Cardiac muscle cell (in vitro differentiated cells and primary cell): ENCODE data around the gene TKT. TPM values are rescaled to one million over a fixed set of nuclear protein-coding genes. Genes with fewer than 3 reads are reported as not detected.

Experiments
- DNase-seq, 2 donors: peaks; one replicate each; pipeline versions ENCODE4 v3.0.0 to v3.0.0-alpha.2; 2010 to 2017; ENCODE audit warnings: low read depth in 1 of 2, low spot score in 1 of 2
- H3K27ac ChIP-seq: fragments of 200-600 bp; sonication (generic); 2 replicates; pipeline ENCODE4 v1.5.1; 2016
- H3K27me3 ChIP-seq: fragments of 200-600 bp; sonication (generic); 2 replicates; pipeline ENCODE4 v1.6.0; 2016; ENCODE audit warnings: control low read depth
- H3K36me3 ChIP-seq: fragments of 200-600 bp; sonication (generic); 2 replicates; pipeline ENCODE4 v1.5.1; 2016; ENCODE audit warnings: control low read depth
- H3K4me1 ChIP-seq: fragments of 200-600 bp; sonication (generic); 2 replicates; pipeline ENCODE4 v1.8.1; 2017; ENCODE audit warnings: low read depth, mild to moderate bottlenecking, mixed run types
- H3K4me3 ChIP-seq: fragments of 200-600 bp; sonication (generic); 2 replicates; pipeline ENCODE4 v1.5.1; 2016; ENCODE audit warnings: mild to moderate bottlenecking
- H3K9me3 ChIP-seq: fragments of 200-600 bp; sonication (generic); 2 replicates; pipeline ENCODE4 v1.5.1; 2017; ENCODE audit warnings: low read depth, mild to moderate bottlenecking, control low read depth
- CTCF ChIP-seq: IDR thresholded peaks from 2 replicates; pipeline ENCODE4 v1.5.1; 2012; ENCODE audit warnings: low read depth, mild to moderate bottlenecking, low read length
- polyA plus RNA-seq: library from polyadenylated mRNA; unstranded; fragments of >200 nt; fragmentation: Nextera tagmentation; extraction: Ambion mirVana; gene quantifications from 2 replicates; pipeline ENCODE4 v1.2.1, GENCODE V29; 2016
- total RNA-seq: library from RNA; depleted of rRNA; stranded (reverse); fragments of >200 nt; gene quantifications from 2 replicates; pipeline ENCODE4 v1.2.3, GENCODE V29; 2016

TKT gene
- total and polyA plus RNA-seq, 2 experiments from 2014 or later: 70.9 to 119 TPM

GRCh38 chr3:53225181-53225580 is 30.6 kb downstream of the TKT start:
- Histone ChIP-seq H3K27me3 (no peaks in the 10 kb centered on the region), H3K9me3 (no peaks in the 10 kb centered on the region), H3K36me3 (peaks cover 51% of the 10 kb centered on the region), H3K4me1 (no peaks in the 10 kb centered on the region), H3K4me3 (no peak overlapping the region), H3K27ac (no peak overlapping the region)
- no peak for DNase-seq
- no peak for TF ChIP-seq CTCF

GRCh38 chr3:53224536-53224935 is 31.3 kb downstream of the TKT start:
- Histone ChIP-seq H3K27ac (no peak overlapping the region), H3K9me3 (no peaks in the 10 kb centered on the region), H3K27me3 (no peaks in the 10 kb centered on the region), H3K4me3 (no peak overlapping the region), H3K4me1 (no peaks in the 10 kb centered on the region), H3K36me3 (peaks cover 46% of the 10 kb centered on the region)
- no peak for DNase-seq
- no peak for TF ChIP-seq CTCF

GRCh38 chr3:53224026-53224425 is 31.8 kb downstream of the TKT start:
- Histone ChIP-seq H3K36me3 (peaks cover 42% of the 10 kb centered on the region), H3K9me3 (no peaks in the 10 kb centered on the region), H3K4me1 (no peaks in the 10 kb centered on the region), H3K4me3 (no peak overlapping the region), H3K27me3 (no peaks in the 10 kb centered on the region), H3K27ac (no peak overlapping the region)
- DNase-seq: no peak
- TF ChIP-seq CTCF: no peak

- H3K27me3 ChIP-seq: no peaks in the 10 kb centered on the region
- H3K4me3 ChIP-seq: no peak overlapping the region
- H3K27ac ChIP-seq: no peak overlapping the region
- peaks cover 37% of the 10 kb centered on the region for H3K36me3 ChIP-seq
- no peaks in the 10 kb centered on the region for H3K9me3 ChIP-seq
- no peak for DNase-seq
- TF ChIP-seq CTCF: no peak
- H3K4me1 ChIP-seq: no peaks in the 10 kb centered on the region
These were observed 32.3 kb downstream of the TKT start for GRCh38 chr3:53223541-53223966.

GRCh38 chr3:53223025-53223424 is 32.8 kb downstream of the TKT start:
- H3K36me3 ChIP-seq: peaks cover 32% of the 10 kb centered on the region
- H3K4me1 ChIP-seq: no peaks in the 10 kb centered on the region
- no peak for TF ChIP-seq CTCF
- no peak overlapping the region for H3K4me3 ChIP-seq
- peak overlapping the region; percentile 36 for H3K27ac ChIP-seq
- no peaks in the 10 kb centered on the region for H3K27me3 ChIP-seq
- no peak for DNase-seq
- H3K9me3 ChIP-seq: no peaks in the 10 kb centered on the region
